Left hindlimb (tissue), 1 donor: ENCODE results near the gene DGKH.
"Not testable (repeated sequence)": the region's sequence is repeated elsewhere in the genome, so short reads cannot be mapped to it uniquely, and the experiment has no call there.

Experiments used
- DNase-seq: peaks from one replicate; pipeline ENCODE4 v3.0.0-alpha.2; 2018

The DGKH gene

GRCh38 chr13:42114278-42114677, 65.8 kb downstream of the DGKH start:
- no peak for DNase-seq

DNA sequence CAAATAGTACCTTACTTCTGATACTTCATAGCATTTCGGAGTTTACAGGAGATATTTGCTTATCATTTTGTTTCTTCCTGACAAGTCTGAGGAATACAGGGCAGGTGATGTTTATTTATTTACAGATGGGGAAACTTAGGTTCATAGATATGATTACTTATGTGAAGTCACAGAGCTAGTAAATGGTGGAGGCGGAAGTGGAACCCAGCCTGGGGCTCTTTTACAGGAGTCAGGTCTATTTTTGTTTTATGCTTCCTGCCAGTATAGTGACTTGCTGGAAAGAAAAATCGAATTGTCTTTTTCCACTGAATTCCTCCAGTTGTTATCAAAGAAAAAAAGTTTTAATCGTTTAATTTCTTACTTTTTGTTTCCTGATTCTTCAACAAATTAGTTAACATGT, 66.5 kb downstream of the DGKH start:
- no peak for DNase-seq

GRCh38 chr13:42116225-42116624, 67.8 kb downstream of the DGKH start:
- DNase-seq, result no peak

DNA sequence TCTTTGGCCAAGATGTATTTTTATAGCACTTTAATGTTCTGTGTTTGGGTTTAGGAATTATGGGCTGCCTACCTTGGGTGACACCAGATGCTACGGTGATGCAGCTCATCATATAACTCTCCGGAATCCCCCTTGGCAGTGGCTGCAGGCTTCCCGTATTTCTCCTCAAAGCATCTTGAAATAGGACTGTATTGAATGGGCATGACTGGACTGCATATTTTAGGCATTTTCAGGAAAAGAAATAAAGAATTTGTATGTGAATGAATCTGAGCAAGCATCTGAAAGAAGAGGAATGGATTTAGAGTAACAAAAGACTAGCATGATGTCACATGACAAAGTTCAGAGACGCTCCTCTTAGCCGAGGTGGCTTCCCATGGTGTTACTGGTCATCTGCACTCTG, 70.6 kb downstream of the DGKH start:
- DNase-seq, result no peak

DNA sequence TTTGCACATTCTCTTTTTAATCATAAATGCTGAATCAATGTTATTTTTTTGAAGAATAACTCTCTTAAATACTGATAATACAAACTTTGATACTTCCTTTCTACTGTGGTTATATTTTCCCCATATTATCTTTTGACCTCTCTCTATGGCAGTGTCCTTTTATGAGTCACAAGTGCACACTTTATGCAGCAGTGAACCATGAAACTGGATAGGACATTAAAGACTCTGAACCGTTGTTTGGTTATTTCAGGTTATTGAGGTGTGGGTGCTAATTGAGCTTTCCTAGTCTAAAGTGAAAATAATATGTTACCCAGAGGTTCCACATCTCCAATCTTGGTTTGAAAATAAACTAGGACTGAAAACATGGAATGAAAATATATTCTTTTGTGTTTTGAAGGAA, 71.4 kb downstream of the DGKH start:
- DNase-seq, result no peak

DNA sequence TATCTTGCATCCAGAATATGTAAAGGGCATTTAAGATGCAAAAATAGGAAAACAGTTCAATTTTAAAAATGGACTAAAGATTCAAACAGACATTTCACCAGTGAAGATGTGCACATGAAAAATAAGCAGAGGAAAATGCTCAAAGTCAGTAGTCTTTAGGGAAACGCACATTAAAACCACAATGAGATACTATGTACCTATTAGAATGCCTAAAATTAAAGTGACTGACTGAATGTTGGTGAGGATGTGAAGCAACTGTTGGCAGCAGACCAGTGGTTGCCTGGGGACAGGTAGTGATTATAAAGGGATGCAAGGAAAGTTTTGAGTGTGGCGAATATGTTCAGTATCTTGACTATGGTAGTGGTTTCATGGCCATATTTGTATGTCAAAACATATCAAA, 75.2 kb downstream of the DGKH start:
- DNase-seq, result no peak

DNA sequence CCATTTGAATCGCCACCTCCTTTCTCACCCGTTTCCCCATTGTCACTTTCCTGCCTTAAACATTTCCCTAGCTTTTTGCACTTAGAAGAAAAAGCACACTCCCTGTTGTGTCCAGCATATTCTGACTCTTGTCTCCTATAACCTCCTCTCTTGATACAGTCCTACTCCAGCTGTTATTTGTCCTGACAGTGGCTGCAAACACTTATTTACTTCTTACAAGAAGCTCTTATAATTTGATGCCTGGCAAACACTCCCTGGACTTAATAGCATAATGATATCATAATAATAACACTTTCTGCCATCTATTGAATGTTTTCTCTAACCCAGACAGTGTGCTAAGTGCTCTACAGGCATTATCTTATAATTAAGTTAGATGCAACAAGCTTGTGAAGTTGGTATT, 76.6 kb downstream of the DGKH start:
- no peak for DNase-seq

DNA sequence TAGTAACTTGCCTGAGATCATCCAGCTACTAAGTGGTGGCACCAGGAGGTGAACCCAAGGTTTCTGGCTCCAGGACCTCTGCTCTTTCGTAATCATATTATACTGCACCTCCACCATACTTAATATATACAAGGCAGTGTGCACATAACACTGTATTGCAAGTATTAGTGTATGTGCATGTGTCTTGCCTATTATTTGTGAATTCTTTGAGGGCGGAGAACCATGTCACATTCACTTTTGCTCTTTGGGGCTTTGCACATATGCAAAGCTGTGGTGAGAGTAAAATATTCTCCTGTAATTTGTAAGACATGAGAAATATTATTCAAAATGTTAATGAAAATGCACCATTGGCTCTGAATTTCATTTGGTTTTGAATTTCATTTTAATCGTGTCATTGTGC, 78.6 kb downstream of the DGKH start:
- no peak for DNase-seq

DNA sequence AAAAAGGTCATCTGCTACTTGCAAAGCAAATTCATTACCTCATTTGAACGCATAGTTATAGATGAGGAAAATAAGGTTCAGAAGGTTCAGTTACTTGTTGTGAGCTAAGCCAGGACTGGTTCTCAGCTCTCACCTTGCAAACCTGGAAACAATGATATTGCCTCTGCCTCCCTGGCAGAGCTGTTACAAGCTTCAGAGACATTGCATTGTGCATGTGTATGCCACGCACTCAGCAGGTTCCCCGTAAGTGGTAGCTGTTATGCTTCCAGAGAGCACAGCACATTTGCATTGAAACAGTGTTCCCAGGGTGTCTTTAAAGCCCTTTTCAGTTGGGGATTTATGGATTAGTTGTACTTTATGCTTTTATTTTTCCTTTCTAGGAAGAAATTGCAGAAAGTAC, 80.6 kb downstream of the DGKH start:
- no peak for DNase-seq

- DNase-seq, result no peak
Observed at GRCh38 chr13:42136518-42136917, 88.1 kb downstream of the DGKH start.

- no peak for DNase-seq
Observed at GRCh38 chr13:42137856-42138537, 89.5 kb downstream of the DGKH start.

DNA sequence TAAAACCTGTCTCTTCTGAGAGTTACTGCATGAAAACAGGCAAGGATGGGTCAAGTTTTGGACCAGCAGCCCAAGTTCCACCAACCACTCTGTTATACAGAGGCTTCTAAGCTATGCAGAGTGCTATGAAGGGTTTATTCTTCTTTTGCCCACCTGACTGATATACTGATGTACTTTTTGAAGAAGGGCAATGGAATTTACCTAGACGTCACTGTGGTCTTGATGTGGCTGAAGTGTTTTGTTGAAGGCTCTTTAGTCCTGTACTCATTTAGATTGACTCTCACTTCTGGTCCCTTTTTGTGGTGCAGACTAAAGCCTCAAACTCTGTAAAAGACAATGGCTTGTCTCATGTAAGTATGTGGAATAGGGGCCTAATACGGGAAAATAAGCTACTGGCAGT, 92.0 kb downstream of the DGKH start:
- no peak for DNase-seq

- not testable (repeated sequence) for DNase-seq
Observed at GRCh38 chr13:42141052-42141451, 92.6 kb downstream of the DGKH start.

- DNase-seq, result no peak
Observed at GRCh38 chr13:42146359-42146758, 97.9 kb downstream of the DGKH start.

GRCh38 chr13:42148538-42148937, 100.1 kb downstream of the DGKH start:
- no peak for DNase-seq

GRCh38 chr13:42149136-42149535, 100.7 kb downstream of the DGKH start:
- DNase-seq, result no peak

DNA sequence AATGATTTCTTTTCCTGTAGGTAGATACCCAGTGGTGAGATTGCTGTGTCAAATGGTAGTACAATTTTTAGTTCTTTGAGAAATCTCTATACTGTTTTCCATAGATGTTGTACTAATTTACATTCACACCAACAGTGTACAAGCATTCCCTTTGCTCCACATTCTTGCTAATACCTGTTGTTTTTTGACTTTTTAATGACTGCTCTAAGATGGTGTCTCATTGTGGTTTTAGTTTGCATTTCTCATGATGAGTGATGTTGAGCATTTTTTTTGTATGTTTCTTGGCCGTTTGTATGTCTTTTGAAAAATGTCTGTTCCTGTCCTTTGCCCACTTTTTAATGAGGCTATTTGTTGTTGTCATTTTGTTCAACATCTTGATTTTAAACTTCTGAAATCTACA, 103.3 kb downstream of the DGKH start:
- DNase-seq, result no peak

- no peak for DNase-seq
Observed at GRCh38 chr13:42152495-42152894, 104.0 kb downstream of the DGKH start.

DNA sequence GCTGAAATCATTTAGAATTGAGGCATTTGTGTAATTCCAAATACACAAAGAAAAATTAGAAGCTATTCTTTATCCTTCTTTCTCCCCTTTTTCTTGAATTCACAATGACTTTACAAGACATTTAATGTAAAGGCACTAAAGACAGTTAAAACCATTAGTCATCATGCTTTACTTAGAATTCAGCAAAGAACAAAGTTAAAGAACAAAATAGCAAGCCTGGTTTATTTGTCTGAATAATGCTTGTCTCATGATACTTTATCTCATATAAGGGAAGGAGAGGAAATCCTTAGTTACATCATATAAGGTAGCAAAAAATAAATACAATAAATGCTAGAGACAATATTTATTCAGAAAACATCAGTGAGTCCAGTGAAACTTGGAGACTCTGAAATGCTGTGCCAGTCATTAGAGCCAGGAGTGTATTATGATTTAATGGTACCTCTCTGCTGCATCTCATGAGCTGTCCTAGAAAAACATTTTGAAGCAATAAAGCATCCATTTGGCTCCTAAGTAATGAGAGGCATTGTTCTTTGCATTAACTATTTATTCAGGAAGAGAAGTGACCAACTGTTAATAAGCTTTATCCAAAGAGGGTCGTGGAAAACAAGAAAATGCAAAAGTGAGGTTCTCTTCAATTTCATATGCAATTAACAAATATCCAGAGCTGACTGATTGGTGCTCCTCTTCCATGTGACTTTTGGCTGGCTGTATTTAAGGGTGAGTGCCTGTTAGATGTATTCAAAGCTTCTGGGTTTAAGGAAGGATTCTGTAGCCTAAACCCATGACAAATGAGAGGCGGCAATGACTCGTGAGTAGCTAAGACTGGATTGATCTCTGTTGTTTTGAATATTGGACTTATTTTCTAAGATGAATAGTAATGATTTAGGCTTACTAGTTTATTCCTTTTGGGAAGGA, 105.0 kb downstream of the DGKH start:
- no peak for DNase-seq

DNA sequence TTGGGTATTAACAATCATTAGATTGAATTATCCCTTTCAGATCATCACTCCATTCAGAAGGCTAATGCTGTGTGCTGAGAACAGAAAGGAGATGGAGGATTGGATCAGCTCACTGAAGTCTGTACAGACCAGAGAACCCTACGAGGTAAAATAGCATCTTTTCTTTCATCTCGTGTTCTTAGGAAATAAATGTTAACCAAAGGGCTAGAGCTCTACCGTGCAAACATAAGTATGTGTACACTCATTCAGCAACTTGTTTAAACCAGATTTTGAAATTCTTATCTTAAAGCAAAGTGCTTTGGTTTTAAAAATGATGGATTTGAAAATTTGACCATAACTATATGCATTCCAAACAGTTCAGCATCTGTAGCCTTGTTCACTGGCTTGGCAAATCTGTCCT, 106.8 kb downstream of the DGKH start:
- DNase-seq, result no peak

DNA sequence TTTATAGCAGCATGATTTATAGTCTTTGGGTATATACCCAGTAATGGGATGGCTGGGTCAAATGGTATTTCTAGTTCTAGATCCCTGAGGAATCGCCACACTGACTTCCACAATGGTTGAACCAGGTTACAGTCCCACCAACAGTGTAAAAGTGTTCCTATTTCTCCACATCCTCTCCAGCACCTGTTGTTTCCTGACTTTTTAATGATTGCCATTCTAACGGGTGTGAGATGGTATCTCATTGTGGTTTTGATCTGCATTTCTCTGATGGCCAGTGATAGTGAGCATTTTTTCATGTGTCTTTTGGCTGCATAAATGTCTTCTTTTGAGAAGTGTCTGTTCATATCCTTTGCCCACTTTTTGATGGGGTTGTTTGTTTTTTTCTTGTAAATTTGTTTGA, 114.9 kb downstream of the DGKH start:
- not testable (repeated sequence) for DNase-seq

GRCh38 chr13:42163910-42164309, 115.5 kb downstream of the DGKH start:
- not testable (repeated sequence) for DNase-seq

- no peak for DNase-seq
Observed at GRCh38 chr13:42164557-42165125, 116.2 kb downstream of the DGKH start.

DNA sequence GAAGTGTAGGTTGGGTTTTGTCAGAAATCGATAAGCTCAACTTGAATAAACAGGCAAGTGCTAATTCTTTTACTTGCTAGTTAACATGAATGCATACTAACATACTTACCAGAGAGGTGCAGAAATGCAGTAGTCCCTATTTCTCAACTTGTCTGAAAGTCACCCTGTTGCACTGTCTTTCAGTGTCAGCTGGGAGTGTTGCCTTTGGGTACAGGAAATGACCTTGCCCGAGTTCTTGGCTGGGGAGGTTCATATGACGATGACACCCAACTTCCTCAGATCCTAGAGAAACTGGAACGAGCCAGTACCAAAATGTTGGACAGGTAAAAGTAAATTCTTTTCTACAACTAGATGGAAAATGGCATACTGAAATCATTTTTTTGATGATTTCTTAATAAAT, 120.0 kb downstream of the DGKH start:
- DNase-seq, result no peak
